PC-3 (cell line): Measurements from ENCODE around the gene CCDC183. TPM values are rescaled to one million over a fixed set of nuclear protein-coding genes. Genes with fewer than 3 reads are reported as not detected.
"Not testable (repeated sequence)": the region's sequence is repeated elsewhere in the genome, so short reads cannot be mapped to it uniquely, and the experiment has no call there.

Experiments used
- ATAC-seq: fragments of 200-7000 bp; cut with Tn5 transposase; 2 replicates; pipeline ENCODE4 v1.9.1; 2020; ENCODE audit warnings: mild to moderate bottlenecking, moderate library complexity
- BruUV-seq: library from RNA; stranded (reverse); fragments of 400-500 nt; replicated peaks from 2 replicates; lab custom pipeline; 2021; lab: Mats Ljungman, UMichigan
- CTCF ChIA-PET: fragments of 300-600 bp; sonication (Branson Sonifier 250); formaldehyde crosslinking; loops from one replicate; lab custom pipeline; 2022; ENCODE audit warnings: antibody characterized with exemption; lab: Charles Lee
- POLR2A ChIA-PET: fragments of 300-600 bp; sonication (Branson Sonifier 250); formaldehyde crosslinking; loops from one replicate; lab custom pipeline; 2022; ENCODE audit warnings: antibody characterized with exemption; ENCODE audit not compliant: unreplicated experiment; lab: Charles Lee
- DNase-seq: peaks from one replicate; pipeline ENCODE4 v3.0.0-alpha.2; 2015
- H2AFZ ChIP-seq: fragments of 300-600 bp; sonication (generic); 2 replicates; pipeline ENCODE4 v1.6.0; 2016; ENCODE audit warnings: antibody characterized with exemption, low read length
- H3F3A ChIP-seq: fragments of 300-600 bp; sonication (generic); one replicate; pipeline ENCODE4 v1.6.0; 2017; ENCODE audit warnings: antibody characterized with exemption, low read length, control low read depth, mild to moderate bottlenecking; ENCODE audit not compliant: unreplicated experiment
- H3K27ac ChIP-seq: fragments of 300-600 bp; sonication (generic); 2 replicates; pipeline ENCODE4 v1.5.1; 2016; ENCODE audit warnings: mild to moderate bottlenecking, low read length
- H3K27me3 ChIP-seq: fragments of 300-600 bp; sonication (generic); 2 replicates; pipeline ENCODE4 v1.6.1; 2016; ENCODE audit warnings: low read length, mixed read lengths
- H3K36me3 ChIP-seq: fragments of 300-600 bp; sonication (generic); 2 replicates; pipeline ENCODE4 v1.6.1; 2016; ENCODE audit warnings: low read depth, mixed run types, low read length, mixed read lengths
- H3K4me1 ChIP-seq: fragments of 300-600 bp; sonication (generic); 2 replicates; pipeline ENCODE4 v1.5.1; 2016; ENCODE audit warnings: low read length; ENCODE audit not compliant: insufficient read depth
- H3K4me2 ChIP-seq: fragments of 300-600 bp; sonication (generic); 2 replicates; pipeline ENCODE4 v1.6.0; 2016; ENCODE audit warnings: low read length
- H3K4me3 ChIP-seq: fragments of 300-600 bp; sonication (generic); 2 replicates; pipeline ENCODE4 v1.5.1; 2016; ENCODE audit warnings: mild to moderate bottlenecking, low read length, mixed read lengths
- H3K79me2 ChIP-seq: fragments of 300-600 bp; sonication (generic); 2 replicates; pipeline ENCODE4 v1.6.1; 2017; ENCODE audit warnings: low read length, mixed read lengths
- H3K9ac ChIP-seq: fragments of 300-600 bp; sonication (generic); 2 replicates; pipeline ENCODE4 v1.6.0; 2016; ENCODE audit warnings: mild to moderate bottlenecking, low read length
- H3K9me2 ChIP-seq: fragments of 300-600 bp; sonication (generic); replicated peaks from 2 replicates; pipeline ENCODE4 v1.6.1; 2016; ENCODE audit warnings: mixed run types, low read length, mixed read lengths
- H3K9me3 ChIP-seq: fragments of 300-600 bp; sonication (generic); 2 replicates; pipeline ENCODE4 v1.6.1; 2016; ENCODE audit warnings: low read length, mixed read lengths
- H4K20me1 ChIP-seq: fragments of 300-600 bp; sonication (generic); 2 replicates; pipeline ENCODE4 v1.6.1; 2016; ENCODE audit warnings: low read length, mixed read lengths
- EZH2 ChIP-seq: fragments of 300-600 bp; sonication (generic); IDR thresholded peaks from one replicate; pipeline ENCODE4 v1.6.1; 2017; ENCODE audit warnings: antibody characterized with exemption, mild to moderate bottlenecking, low read length; ENCODE audit not compliant: unreplicated experiment
- EZH2phosphoT487 ChIP-seq: fragments of 300-600 bp; sonication (generic); IDR thresholded peaks from 2 replicates; pipeline ENCODE4 v1.6.1; 2018; ENCODE audit warnings: mild to moderate bottlenecking, antibody characterized with exemption, low read length, borderline replicate concordance
- intact Hi-C: fragments of 100-400 bp; cut with micrococcal nuclease; formaldehyde crosslinking; loops from 2 replicates; pipeline ENCODE4 v1.9.0; 2023
- total RNA-seq: library from RNA; depleted of rRNA; stranded (reverse); fragments of >200 nt; gene quantifications from 2 replicates; pipeline ENCODE4 v1.2.3, GENCODE V29; 2014
- TF ChIP-seq, protein P1 (sequence below): fragments of 300-600 bp; sonication (generic); conservative IDR thresholded peaks from 2 replicates; pipeline ENCODE4 v1.5.1; 2017; ENCODE audit warnings: antibody characterized with exemption, low read depth, mild to moderate bottlenecking, low read length

Gene CCDC183
- total RNA-seq, 1 experiment from 2014 or later = 0.87 TPM

- no peak overlapping the region for H3K4me3 ChIP-seq
- ChIA-PET CTCF (no interaction called here), POLR2A (no interaction called here)
- H3K4me1 ChIP-seq = peaks cover 10% of the 10 kb centered on the region; the same call in 1 of the 2 replicates
- H3K9ac ChIP-seq = no peak overlapping the region
- no peaks in the 10 kb centered on the region for H4K20me1 ChIP-seq
- DNase-seq (no peak), ATAC-seq (no peak)
- BruUV-seq = no TSS peak
- intact Hi-C loops = no loop called here
- H2AFZ ChIP-seq = no peak overlapping the region
- no peaks in the 10 kb centered on the region for H3K79me2 ChIP-seq
- no peaks in the 10 kb centered on the region for H3F3A ChIP-seq
- H3K4me2 ChIP-seq = no peak overlapping the region
- no peaks in the 10 kb centered on the region for H3K36me3 ChIP-seq
- no peak overlapping the region for H3K27ac ChIP-seq
- no peaks in the 10 kb centered on the region for H3K9me2 ChIP-seq
- H3K9me3 ChIP-seq = no peaks in the 10 kb centered on the region
- no peak for TF ChIP-seq EZH2phosphoT487
- TF ChIP-seq, protein P1, sequence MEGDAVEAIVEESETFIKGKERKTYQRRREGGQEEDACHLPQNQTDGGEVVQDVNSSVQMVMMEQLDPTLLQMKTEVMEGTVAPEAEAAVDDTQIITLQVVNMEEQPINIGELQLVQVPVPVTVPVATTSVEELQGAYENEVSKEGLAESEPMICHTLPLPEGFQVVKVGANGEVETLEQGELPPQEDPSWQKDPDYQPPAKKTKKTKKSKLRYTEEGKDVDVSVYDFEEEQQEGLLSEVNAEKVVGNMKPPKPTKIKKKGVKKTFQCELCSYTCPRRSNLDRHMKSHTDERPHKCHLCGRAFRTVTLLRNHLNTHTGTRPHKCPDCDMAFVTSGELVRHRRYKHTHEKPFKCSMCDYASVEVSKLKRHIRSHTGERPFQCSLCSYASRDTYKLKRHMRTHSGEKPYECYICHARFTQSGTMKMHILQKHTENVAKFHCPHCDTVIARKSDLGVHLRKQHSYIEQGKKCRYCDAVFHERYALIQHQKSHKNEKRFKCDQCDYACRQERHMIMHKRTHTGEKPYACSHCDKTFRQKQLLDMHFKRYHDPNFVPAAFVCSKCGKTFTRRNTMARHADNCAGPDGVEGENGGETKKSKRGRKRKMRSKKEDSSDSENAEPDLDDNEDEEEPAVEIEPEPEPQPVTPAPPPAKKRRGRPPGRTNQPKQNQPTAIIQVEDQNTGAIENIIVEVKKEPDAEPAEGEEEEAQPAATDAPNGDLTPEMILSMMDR = no peak
- TF ChIP-seq EZH2 = no peak
- no peaks in the 10 kb centered on the region for H3K27me3 ChIP-seq
Observed at GRCh38 chr9:136837146-136837855, 41.2 kb downstream of the CCDC183 start.

GRCh38 chr9:136837856-136838277, 41.7 kb downstream of the CCDC183 start:
- H4K20me1 ChIP-seq, BruUV-seq, H3K27me3 ChIP-seq, H2AFZ ChIP-seq, intact Hi-C loops, H3K36me3 ChIP-seq, H3K9ac ChIP-seq, ATAC-seq, H3K9me2 ChIP-seq, H3K79me2 ChIP-seq, H3F3A ChIP-seq, H3K4me3 ChIP-seq, H3K9me3 ChIP-seq, DNase-seq, CTCF ChIA-PET, H3K4me2 ChIP-seq, H3K27ac ChIP-seq, H3K4me1 ChIP-seq: not testable (repeated sequence)
- POLR2A ChIA-PET = interaction anchor here (0.5 kb wide), 1 partner anchor 21 kb away, joined by 4 read pairs; no protein-coding TSS in a partner anchor

- intact Hi-C loops = no loop called here
- no peak overlapping the region for H2AFZ ChIP-seq
- no TSS peak for BruUV-seq
- H3K9me2 ChIP-seq = no peaks in the 10 kb centered on the region
- H3K9ac ChIP-seq = no peak overlapping the region
- no peaks in the 10 kb centered on the region for H3K36me3 ChIP-seq
- H3K9me3 ChIP-seq = no peaks in the 10 kb centered on the region
- peaks cover 10% of the 10 kb centered on the region; the same call in 1 of the 2 replicates for H3K4me1 ChIP-seq
- no peaks in the 10 kb centered on the region for H4K20me1 ChIP-seq
- no peak overlapping the region for H3K4me2 ChIP-seq
- TF ChIP-seq EZH2 (no peak), EZH2phosphoT487 (no peak)
- TF ChIP-seq, protein P1 = no peak
- no peak overlapping the region for H3K4me3 ChIP-seq
- no peak overlapping the region for H3K27ac ChIP-seq
- H3K79me2 ChIP-seq = no peaks in the 10 kb centered on the region
- H3K27me3 ChIP-seq = no peaks in the 10 kb centered on the region
- H3F3A ChIP-seq = no peaks in the 10 kb centered on the region
- ATAC-seq = no peak
- DNase-seq = no peak
- CTCF ChIA-PET = no interaction called here
- POLR2A ChIA-PET = interaction anchor here (0.5 kb wide), 1 partner anchor 22 kb away, joined by 4 read pairs; no protein-coding TSS in a partner anchor
Observed at GRCh38 chr9:136838314-136839228, 42.4 kb downstream of the CCDC183 start.
